Measurements from ENCODE around the gene LAP3.

DNA sequence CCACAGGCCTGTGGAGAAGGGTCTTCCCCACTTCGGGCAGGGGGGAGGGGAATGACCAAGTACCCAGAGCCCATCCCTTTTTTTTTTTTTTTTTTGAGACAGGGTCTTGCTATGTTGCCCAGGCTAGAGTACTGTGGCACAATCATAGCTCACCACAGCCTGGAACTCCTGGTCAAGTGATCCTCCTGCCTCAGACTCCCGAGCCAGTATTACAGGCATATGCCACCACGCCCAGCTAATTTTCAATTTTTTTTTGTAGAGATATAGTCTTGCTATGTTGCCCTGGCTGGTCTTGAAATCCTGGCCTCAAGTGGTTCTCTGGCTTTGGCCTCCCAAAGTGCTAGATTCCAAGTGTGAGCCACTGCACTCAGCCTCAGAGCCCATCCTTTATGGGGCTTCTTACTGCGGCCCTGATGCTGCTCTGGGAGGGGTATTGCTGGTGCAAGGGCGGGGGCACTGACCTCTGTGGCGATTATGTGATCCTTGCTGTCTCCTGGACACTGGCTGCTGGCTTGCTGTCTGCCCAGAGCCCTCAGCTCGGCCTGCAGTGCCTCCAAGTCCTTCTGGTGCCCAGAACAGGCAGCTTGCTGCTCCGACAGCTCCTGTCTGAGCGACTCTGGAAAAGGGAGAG is 70.3 kb downstream of the LAP3 start:
- TF ChIP-seq, protein P1, sequence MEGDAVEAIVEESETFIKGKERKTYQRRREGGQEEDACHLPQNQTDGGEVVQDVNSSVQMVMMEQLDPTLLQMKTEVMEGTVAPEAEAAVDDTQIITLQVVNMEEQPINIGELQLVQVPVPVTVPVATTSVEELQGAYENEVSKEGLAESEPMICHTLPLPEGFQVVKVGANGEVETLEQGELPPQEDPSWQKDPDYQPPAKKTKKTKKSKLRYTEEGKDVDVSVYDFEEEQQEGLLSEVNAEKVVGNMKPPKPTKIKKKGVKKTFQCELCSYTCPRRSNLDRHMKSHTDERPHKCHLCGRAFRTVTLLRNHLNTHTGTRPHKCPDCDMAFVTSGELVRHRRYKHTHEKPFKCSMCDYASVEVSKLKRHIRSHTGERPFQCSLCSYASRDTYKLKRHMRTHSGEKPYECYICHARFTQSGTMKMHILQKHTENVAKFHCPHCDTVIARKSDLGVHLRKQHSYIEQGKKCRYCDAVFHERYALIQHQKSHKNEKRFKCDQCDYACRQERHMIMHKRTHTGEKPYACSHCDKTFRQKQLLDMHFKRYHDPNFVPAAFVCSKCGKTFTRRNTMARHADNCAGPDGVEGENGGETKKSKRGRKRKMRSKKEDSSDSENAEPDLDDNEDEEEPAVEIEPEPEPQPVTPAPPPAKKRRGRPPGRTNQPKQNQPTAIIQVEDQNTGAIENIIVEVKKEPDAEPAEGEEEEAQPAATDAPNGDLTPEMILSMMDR (IDR thresholded peaks at IDR 0.05) = no peak
- TF ChIP-seq EP300 (IDR thresholded peaks at IDR 0.05) (no peak), POLR2AphosphoS5 (IDR thresholded peaks at IDR 0.05) (no peak)

Measured in sigmoid colon (tissue), 4 donors.